Vagina (tissue), 2 donors: ENCODE measurements around the gene LRRC8C.

ENCODE experiments used
- CTCF ChIP-seq, 3 experiments: fragments of 450-650 bp in 2 of 3; fragments of 200-600 bp in 1 of 3; sonication (generic) in 1 of 3; IDR thresholded peaks; one replicate each; pipeline ENCODE4 v1.5.1; 2017 to 2019; ENCODE audit warnings: antibody characterized with exemption in 3 of 3, mild to moderate bottlenecking in 2 of 3, moderate library complexity in 2 of 3
- POLR2A ChIP-seq, 2 donors: fragments of 450-650 bp; IDR thresholded peaks; one replicate each; pipeline ENCODE4 v1.6.1; 2017; ENCODE audit warnings: antibody characterized with exemption in 2 of 2, mild to moderate bottlenecking in 2 of 2, moderate library complexity in 2 of 2

GRCh38 chr1:89672489-89673183, 39.7 kb downstream of the LRRC8C start:
- TF ChIP-seq CTCF (IDR thresholded peaks at IDR 0.05) = no peak
- no peak for TF ChIP-seq POLR2A (IDR thresholded peaks at IDR 0.05)
